Islet of Langerhans (tissue), 1 donor: Measurements from ENCODE around the gene SCAPER.
"Not testable (repeated sequence)": the region's sequence is repeated elsewhere in the genome, so short reads cannot be mapped to it uniquely, and the experiment has no call there.

Source experiments
- FAIRE-seq: peaks from one replicate; lab custom pipeline; 2011; peaks lifted over from hg19 to GRCh38; lab: Jason Lieb, UNC

SCAPER gene

GRCh38 chr15:76904461-76905012 is 603 bp downstream of the SCAPER start:
- no peak for FAIRE-seq

- FAIRE-seq: no peak
Measured at GRCh38 chr15:76903251-76903681, 1.9 kb downstream of the SCAPER start.

GRCh38 chr15:76901965-76902364 is 3.2 kb downstream of the SCAPER start:
- FAIRE-seq: no peak

- FAIRE-seq: not testable (repeated sequence)
Measured at GRCh38 chr15:76899931-76900310, 5.2 kb downstream of the SCAPER start.

- FAIRE-seq: not testable (repeated sequence)
Measured at GRCh38 chr15:76899176-76899930, 5.8 kb downstream of the SCAPER start.

GRCh38 chr15:76898102-76898501 is 7.0 kb downstream of the SCAPER start:
- no peak for FAIRE-seq

- FAIRE-seq: no peak
Measured at GRCh38 chr15:76894174-76894573, 11.0 kb downstream of the SCAPER start.

GRCh38 chr15:76892836-76893235 is 12.3 kb downstream of the SCAPER start:
- not testable (repeated sequence) for FAIRE-seq

- FAIRE-seq: not testable (repeated sequence)
Measured at GRCh38 chr15:76887280-76888141, 17.6 kb downstream of the SCAPER start.

GRCh38 chr15:76885212-76885611 is 19.9 kb downstream of the SCAPER start:
- FAIRE-seq: no peak

- no peak for FAIRE-seq
Measured at GRCh38 chr15:76875911-76876310, 29.2 kb downstream of the SCAPER start.

- FAIRE-seq: not testable (repeated sequence)
Measured at GRCh38 chr15:76873066-76873465, 32.1 kb downstream of the SCAPER start.

- peak; percentile 33 for FAIRE-seq
Measured at GRCh38 chr15:76871930-76872329, 33.2 kb downstream of the SCAPER start.

GRCh38 chr15:76868740-76869139 is 36.4 kb downstream of the SCAPER start:
- no peak for FAIRE-seq

- no peak for FAIRE-seq
Measured at GRCh38 chr15:76866716-76867321, 38.3 kb downstream of the SCAPER start.

GRCh38 chr15:76866008-76866407 is 39.1 kb downstream of the SCAPER start:
- FAIRE-seq: no peak

- no peak for FAIRE-seq
Measured at GRCh38 chr15:76865548-76865991, 39.6 kb downstream of the SCAPER start.

- FAIRE-seq: no peak
Measured at GRCh38 chr15:76864586-76864985, 40.6 kb downstream of the SCAPER start.

- FAIRE-seq: no peak
Measured at GRCh38 chr15:76863693-76864092, 41.4 kb downstream of the SCAPER start.

- FAIRE-seq: no peak
Measured at GRCh38 chr15:76863123-76863522, 42.0 kb downstream of the SCAPER start.

- no peak for FAIRE-seq
Measured at GRCh38 chr15:76861815-76862397, 43.2 kb downstream of the SCAPER start.

- no peak for FAIRE-seq
Measured at GRCh38 chr15:76860201-76860600, 44.9 kb downstream of the SCAPER start.
